GM19455 (cell line): ENCODE results near the gene CACNA1D.

ENCODE experiments used
- ATAC-seq: cut with Tn5 transposase; IDR thresholded peaks from one replicate; pipeline ENCODE4 v1.9.1; 2021; ENCODE audit not compliant: unreplicated experiment

Gene CACNA1D

GRCh38 chr3:53803816-53804695 lies 309.6 kb downstream of the CACNA1D start:
- no peak for ATAC-seq

- ATAC-seq: no peak
Observed at GRCh38 chr3:53804697-53805462, 310.5 kb downstream of the CACNA1D start.

DNA sequence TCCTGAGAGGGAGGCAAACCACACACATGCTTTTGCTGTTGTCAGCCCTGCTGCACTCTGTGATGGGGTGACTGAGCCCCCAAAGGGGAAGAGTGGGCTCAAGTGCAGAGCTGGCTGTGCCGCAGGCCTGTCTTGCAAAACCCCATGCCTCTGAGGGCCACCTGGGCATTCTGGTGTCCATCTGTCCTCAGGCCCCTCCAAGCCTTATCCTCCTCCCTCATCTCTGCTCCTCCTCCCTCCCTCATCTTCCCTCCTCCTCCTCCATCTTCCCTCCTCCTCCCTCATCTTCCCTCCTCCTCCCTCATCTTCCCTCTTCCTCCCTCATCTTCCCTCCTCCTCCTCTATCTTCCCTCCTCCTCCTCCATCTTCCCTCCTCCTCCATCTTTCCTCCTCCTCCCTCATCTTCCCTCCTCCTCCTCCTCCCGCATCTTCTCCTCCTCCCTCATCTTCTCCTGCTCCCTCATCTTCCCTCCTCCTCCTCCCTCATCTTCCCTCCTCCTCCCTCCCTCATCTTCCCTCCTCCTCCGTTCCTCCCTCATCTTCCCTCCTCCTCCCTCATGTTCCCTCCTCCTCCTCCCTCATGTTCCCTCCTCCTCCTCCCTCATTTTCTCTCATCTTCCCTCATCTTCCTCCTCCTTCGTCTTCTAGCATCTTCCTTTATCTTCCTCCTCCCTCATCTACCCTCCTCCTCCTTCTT lies 311.2 kb downstream of the CACNA1D start:
- no peak for ATAC-seq

- ATAC-seq: no peak
Observed at GRCh38 chr3:53806182-53807116, 312.0 kb downstream of the CACNA1D start.

DNA sequence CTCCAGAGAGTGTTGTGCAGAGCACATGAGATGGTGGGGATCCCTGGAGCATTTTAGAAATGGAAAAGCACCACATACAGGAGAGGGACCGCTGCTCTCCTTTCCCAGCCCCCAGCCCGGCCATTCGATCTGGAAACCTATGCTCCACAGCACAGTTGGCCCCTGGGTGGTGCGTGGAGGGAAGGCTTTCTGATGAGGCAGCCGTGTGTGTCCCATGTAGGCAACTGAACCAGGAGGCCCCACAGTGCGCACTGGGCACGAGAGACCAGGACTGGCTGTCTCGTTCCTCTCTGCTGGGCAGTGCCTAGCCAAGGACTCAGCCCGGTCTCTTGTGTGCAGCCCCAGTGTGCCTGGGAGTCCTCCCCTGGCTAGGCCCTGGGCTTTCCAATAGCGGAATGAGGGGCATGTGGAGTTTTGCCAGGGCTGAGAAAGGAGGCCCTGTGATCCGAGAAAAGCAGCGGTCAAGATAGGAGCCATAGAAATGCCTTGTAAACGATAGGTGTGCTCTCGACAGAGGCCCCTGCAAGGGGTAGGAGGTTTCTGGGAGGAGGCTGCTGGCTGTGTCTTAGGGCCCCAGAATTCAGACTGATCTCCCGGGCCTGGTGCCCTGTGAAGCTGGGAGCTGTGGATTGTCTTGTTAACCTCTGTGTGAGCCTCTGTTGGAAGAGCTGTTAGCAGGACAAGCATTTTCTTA lies 312.9 kb downstream of the CACNA1D start:
- ATAC-seq: no peak

GRCh38 chr3:53808496-53808895 lies 314.1 kb downstream of the CACNA1D start:
- no peak for ATAC-seq

- no peak for ATAC-seq
Observed at GRCh38 chr3:53809267-53809666, 314.9 kb downstream of the CACNA1D start.

- no peak for ATAC-seq
Observed at GRCh38 chr3:53809764-53810400, 315.5 kb downstream of the CACNA1D start.

DNA sequence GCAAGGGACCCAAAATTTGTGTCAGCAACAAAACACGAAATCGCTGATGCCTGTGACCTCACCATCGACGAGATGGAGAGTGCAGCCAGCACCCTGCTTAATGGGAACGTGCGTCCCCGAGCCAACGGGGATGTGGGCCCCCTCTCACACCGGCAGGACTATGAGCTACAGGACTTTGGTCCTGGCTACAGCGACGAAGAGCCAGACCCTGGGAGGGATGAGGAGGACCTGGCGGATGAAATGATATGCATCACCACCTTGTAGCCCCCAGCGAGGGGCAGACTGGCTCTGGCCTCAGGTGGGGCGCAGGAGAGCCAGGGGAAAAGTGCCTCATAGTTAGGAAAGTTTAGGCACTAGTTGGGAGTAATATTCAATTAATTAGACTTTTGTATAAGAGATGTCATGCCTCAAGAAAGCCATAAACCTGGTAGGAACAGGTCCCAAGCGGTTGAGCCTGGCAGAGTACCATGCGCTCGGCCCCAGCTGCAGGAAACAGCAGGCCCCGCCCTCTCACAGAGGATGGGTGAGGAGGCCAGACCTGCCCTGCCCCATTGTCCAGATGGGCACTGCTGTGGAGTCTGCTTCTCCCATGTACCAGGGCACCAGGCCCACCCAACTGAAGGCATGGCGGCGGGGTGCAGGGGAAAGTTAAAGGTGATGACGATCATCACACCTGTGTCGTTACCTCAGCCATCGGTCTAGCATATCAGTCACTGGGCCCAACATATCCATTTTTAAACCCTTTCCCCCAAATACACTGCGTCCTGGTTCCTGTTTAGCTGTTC lies 316.9 kb downstream of the CACNA1D start:
- ATAC-seq: no peak

- no peak for ATAC-seq
Observed at GRCh38 chr3:53812434-53812833, 318.0 kb downstream of the CACNA1D start.

GRCh38 chr3:53813229-53813628 lies 318.8 kb downstream of the CACNA1D start:
- ATAC-seq: no peak

DNA sequence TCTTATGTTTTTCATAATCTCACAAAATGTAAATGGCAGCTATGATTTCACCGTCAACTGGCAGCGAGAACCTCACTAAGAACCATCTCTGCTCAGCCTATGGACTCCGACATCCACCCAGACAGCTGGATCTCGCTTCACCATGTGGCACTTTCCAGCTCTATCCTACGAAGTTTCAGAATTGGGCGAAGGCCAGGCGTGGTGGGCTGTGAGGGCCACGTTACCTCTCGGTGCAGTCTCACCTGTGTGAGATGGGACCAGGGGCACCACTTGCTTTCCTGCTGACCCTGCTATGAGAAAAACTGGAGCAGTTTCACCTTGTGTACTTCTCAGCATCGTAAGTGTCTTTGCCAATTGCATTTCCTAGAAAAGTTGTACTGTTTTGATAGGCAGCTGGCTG lies 319.5 kb downstream of the CACNA1D start:
- ATAC-seq: no peak

DNA sequence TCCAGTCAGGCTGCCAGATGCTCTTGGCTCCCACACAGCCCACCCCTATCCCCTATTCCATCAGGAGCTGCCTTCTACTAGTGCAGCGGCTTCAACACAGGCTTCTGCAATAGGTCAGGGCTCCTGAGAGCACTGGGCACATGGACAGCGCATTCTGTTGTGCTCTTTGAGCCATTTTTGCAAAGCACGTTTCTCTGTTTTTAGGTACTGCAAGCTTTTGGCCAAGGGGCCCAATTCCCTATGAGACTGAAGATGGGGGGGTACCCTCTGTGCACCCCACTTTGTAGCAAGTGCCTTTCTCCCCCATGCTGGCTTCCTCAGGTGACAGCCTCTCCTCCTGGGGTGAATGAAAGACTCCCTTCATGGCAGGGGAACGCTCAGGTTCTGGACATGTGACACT lies 320.7 kb downstream of the CACNA1D start:
- no peak for ATAC-seq

- no peak for ATAC-seq
Observed at GRCh38 chr3:53815651-53816050, 321.2 kb downstream of the CACNA1D start.

DNA sequence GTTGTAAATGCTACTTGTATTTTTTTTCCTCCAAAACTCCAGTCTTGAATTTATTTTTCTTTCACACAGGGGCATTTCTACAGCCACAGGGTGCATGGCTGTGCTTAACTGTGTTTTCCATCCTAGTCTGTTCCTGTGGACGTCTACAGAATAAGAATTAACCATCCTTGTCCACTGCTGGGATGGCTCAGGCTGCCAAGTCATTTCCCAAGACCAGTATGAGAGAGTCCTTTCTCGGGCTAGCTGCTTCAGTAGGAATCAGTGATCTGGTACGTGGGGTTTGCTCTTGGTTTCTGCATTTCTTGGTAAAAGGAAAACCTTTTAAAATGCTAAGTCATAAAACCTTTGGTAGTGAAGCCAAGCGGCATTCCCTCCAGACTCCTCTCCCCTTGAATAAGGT lies 322.0 kb downstream of the CACNA1D start:
- no peak for ATAC-seq

DNA sequence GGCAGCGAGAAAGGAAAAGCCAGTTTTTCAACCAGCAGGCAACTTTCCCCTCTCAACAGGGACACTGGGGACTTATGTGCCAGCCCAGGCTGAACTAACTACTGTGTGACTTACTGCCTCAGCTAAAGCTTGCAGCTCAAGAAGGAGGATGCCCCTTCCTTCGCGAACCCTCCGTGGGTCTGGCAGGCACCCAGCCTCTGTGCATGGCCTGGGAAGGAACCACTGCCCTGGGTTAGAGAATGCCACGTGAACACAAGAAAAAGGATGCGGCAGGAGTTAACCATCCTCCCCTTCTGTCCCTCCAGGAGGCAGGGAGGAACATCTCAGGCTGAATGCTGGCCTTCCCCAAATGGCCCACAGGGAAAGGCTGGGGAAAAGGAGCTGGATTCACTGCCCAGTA lies 322.8 kb downstream of the CACNA1D start:
- ATAC-seq: no peak

GRCh38 chr3:53817809-53818208 lies 323.4 kb downstream of the CACNA1D start:
- no peak for ATAC-seq
